ENCODE results near the gene RGMB.
A peak's percentile ranks its signal among the peaks of the same experiment; 100 is the strongest.
"Not testable (repeated sequence)": the region's sequence is repeated elsewhere in the genome, so short reads cannot be mapped to it uniquely, and the experiment has no call there.

The RGMB gene

GRCh38 chr5:98773464-98774191 is at the start of gene RGMB:
TSS of gene RGMB (plus strand) at chr5:98773663. CDS start at chr5:98774071, 408 bp downstream.
- in situ Hi-C loops (cut with HindIII; ENCODE audit: low pct_unique_long_range_greater_than_20kb, low sequenced_read_pairs) = no loop called here

GRCh38 chr5:98726258-98726657 is 47.2 kb upstream of the RGMB start:
- no peak for DNase-seq (ENCODE audit: low read depth in 1 of 2, low spot score in 1 of 2)
- in situ Hi-C loops (cut with HindIII; ENCODE audit: low pct_unique_long_range_greater_than_20kb, low sequenced_read_pairs) = no loop called here
- TF ChIP-seq JUND (IDR thresholded peaks at IDR 0.05; ENCODE audit: low read depth) = no peak

More at GRCh38 chr5:98773464-98774191, at the start of gene RGMB:
- no peak for TF ChIP-seq JUND (IDR thresholded peaks at IDR 0.05; ENCODE audit: low read depth)
- DNase-seq (ENCODE audit: low read depth in 1 of 2, low spot score in 1 of 2) = peak; percentile 97 to 99

- in situ Hi-C loops (cut with HindIII; ENCODE audit: low pct_unique_long_range_greater_than_20kb, low sequenced_read_pairs) = no loop called here
- TF ChIP-seq JUND (IDR thresholded peaks at IDR 0.05; ENCODE audit: low read depth) = no peak
- DNase-seq (ENCODE audit: low read depth in 1 of 2, low spot score in 1 of 2) = no peak
Observed at GRCh38 chr5:98727686-98728085, 45.8 kb upstream of the RGMB start.

GRCh38 chr5:98734646-98735045 is 38.8 kb upstream of the RGMB start:
- no peak for DNase-seq (ENCODE audit: low read depth in 1 of 2, low spot score in 1 of 2)
- in situ Hi-C loops (cut with HindIII; ENCODE audit: low pct_unique_long_range_greater_than_20kb, low sequenced_read_pairs) = no loop called here
- no peak for TF ChIP-seq JUND (IDR thresholded peaks at IDR 0.05; ENCODE audit: low read depth)

GRCh38 chr5:98735806-98736507 is 37.5 kb upstream of the RGMB start:
- no peak for TF ChIP-seq JUND (IDR thresholded peaks at IDR 0.05; ENCODE audit: low read depth)
- no peak for DNase-seq (ENCODE audit: low read depth in 1 of 2, low spot score in 1 of 2)
- in situ Hi-C loops (cut with HindIII; ENCODE audit: low pct_unique_long_range_greater_than_20kb, low sequenced_read_pairs) = no loop called here

- in situ Hi-C loops (cut with HindIII; ENCODE audit: low pct_unique_long_range_greater_than_20kb, low sequenced_read_pairs) = no loop called here
- no peak for DNase-seq (ENCODE audit: low read depth in 1 of 2, low spot score in 1 of 2)
- no peak for TF ChIP-seq JUND (IDR thresholded peaks at IDR 0.05; ENCODE audit: low read depth)
Observed at GRCh38 chr5:98736753-98737152, 36.7 kb upstream of the RGMB start.

- in situ Hi-C loops (cut with HindIII; ENCODE audit: low pct_unique_long_range_greater_than_20kb, low sequenced_read_pairs); DNase-seq (ENCODE audit: low read depth in 1 of 2, low spot score in 1 of 2): not testable (repeated sequence)
Observed at GRCh38 chr5:98737441-98737840, 36.0 kb upstream of the RGMB start.

GRCh38 chr5:98738481-98739149 is 34.8 kb upstream of the RGMB start:
- in situ Hi-C loops (cut with HindIII; ENCODE audit: low pct_unique_long_range_greater_than_20kb, low sequenced_read_pairs); DNase-seq (ENCODE audit: low read depth in 1 of 2, low spot score in 1 of 2): not testable (repeated sequence)

- in situ Hi-C loops (cut with HindIII; ENCODE audit: low pct_unique_long_range_greater_than_20kb, low sequenced_read_pairs) = no loop called here
- no peak for TF ChIP-seq JUND (IDR thresholded peaks at IDR 0.05; ENCODE audit: low read depth)
- no peak for DNase-seq (ENCODE audit: low read depth in 1 of 2, low spot score in 1 of 2)
Observed at GRCh38 chr5:98741926-98742325, 31.5 kb upstream of the RGMB start.

- DNase-seq (ENCODE audit: low read depth in 1 of 2, low spot score in 1 of 2) = no peak
- no peak for TF ChIP-seq JUND (IDR thresholded peaks at IDR 0.05; ENCODE audit: low read depth)
- in situ Hi-C loops (cut with HindIII; ENCODE audit: low pct_unique_long_range_greater_than_20kb, low sequenced_read_pairs) = no loop called here
Observed at GRCh38 chr5:98742396-98743073, 30.9 kb upstream of the RGMB start.

GRCh38 chr5:98748259-98748658 is 25.2 kb upstream of the RGMB start:
- in situ Hi-C loops (cut with HindIII; ENCODE audit: low pct_unique_long_range_greater_than_20kb, low sequenced_read_pairs); DNase-seq (ENCODE audit: low read depth in 1 of 2, low spot score in 1 of 2): not testable (repeated sequence)

- TF ChIP-seq JUND (IDR thresholded peaks at IDR 0.05; ENCODE audit: low read depth) = no peak
- no peak for DNase-seq (ENCODE audit: low read depth in 1 of 2, low spot score in 1 of 2)
- in situ Hi-C loops (cut with HindIII; ENCODE audit: low pct_unique_long_range_greater_than_20kb, low sequenced_read_pairs) = no loop called here
Observed at GRCh38 chr5:98749046-98749445, 24.4 kb upstream of the RGMB start.

- no peak for TF ChIP-seq JUND (IDR thresholded peaks at IDR 0.05; ENCODE audit: low read depth)
- DNase-seq (ENCODE audit: low read depth in 1 of 2, low spot score in 1 of 2) = peak in 1 of 2 experiments; percentile 60
- in situ Hi-C loops (cut with HindIII; ENCODE audit: low pct_unique_long_range_greater_than_20kb, low sequenced_read_pairs) = no loop called here
Observed at GRCh38 chr5:98750693-98751092, 22.8 kb upstream of the RGMB start.

GRCh38 chr5:98752331-98752730 is 21.1 kb upstream of the RGMB start:
- DNase-seq (ENCODE audit: low read depth in 1 of 2, low spot score in 1 of 2); in situ Hi-C loops (cut with HindIII; ENCODE audit: low pct_unique_long_range_greater_than_20kb, low sequenced_read_pairs): not testable (repeated sequence)

GRCh38 chr5:98752801-98753200 is 20.7 kb upstream of the RGMB start:
- DNase-seq (ENCODE audit: low read depth in 1 of 2, low spot score in 1 of 2); in situ Hi-C loops (cut with HindIII; ENCODE audit: low pct_unique_long_range_greater_than_20kb, low sequenced_read_pairs): not testable (repeated sequence)
